HL-60 (cell line): ENCODE results near the gene ZNF2.

Source experiments
- DNase-seq, 2 experiments: peaks; one replicate each; pipeline ENCODE4 v3.0.0-alpha.2; 2010 to 2020; ENCODE audit warnings: low read depth in 1 of 2, low spot score in 1 of 2
- H3K27ac ChIP-seq: fragments of 250-450 bp; sonication (Bioruptor Pico); replicated peaks from 2 replicates; pipeline ENCODE4 v1.5.1; 2020; ENCODE audit warnings: mild to moderate bottlenecking, moderate library complexity
- H3K27me3 ChIP-seq: fragments of 250-450 bp; sonication (Bioruptor Pico); 2 replicates; pipeline ENCODE4 v1.5.1; 2021; ENCODE audit warnings: mild to moderate bottlenecking, moderate library complexity; ENCODE audit not compliant: insufficient read depth, poor library complexity, severe bottlenecking
- H3K4me3 ChIP-seq: replicated peaks from 2 replicates; pipeline ENCODE4 v1.5.1; 2011; ENCODE audit warnings: mild to moderate bottlenecking, control low read depth, low read length; ENCODE audit not compliant: insufficient read depth
- GABPA ChIP-seq: IDR thresholded peaks from 2 replicates; pipeline ENCODE4 v1.6.1; 2012; ENCODE audit warnings: low read depth
- POLR2AphosphoS5 ChIP-seq: IDR thresholded peaks from 2 replicates; pipeline ENCODE4 v1.6.1; 2012; ENCODE audit warnings: low read depth
- REST ChIP-seq: IDR thresholded peaks from 2 replicates; pipeline ENCODE4 v1.6.1; 2012; ENCODE audit warnings: low read depth; ENCODE audit not compliant: insufficient replicate concordance
- SPI1 ChIP-seq: IDR thresholded peaks from 2 replicates; pipeline ENCODE4 v1.6.1; 2012; ENCODE audit warnings: low read depth, mild to moderate bottlenecking, borderline replicate concordance
- TF ChIP-seq, protein P1 (sequence below): IDR thresholded peaks from one replicate; pipeline ENCODE4 v1.5.1; 2011; ENCODE audit warnings: low read length, control low read depth, inconsistent platforms; ENCODE audit not compliant: insufficient read depth

ZNF2 gene

DNA sequence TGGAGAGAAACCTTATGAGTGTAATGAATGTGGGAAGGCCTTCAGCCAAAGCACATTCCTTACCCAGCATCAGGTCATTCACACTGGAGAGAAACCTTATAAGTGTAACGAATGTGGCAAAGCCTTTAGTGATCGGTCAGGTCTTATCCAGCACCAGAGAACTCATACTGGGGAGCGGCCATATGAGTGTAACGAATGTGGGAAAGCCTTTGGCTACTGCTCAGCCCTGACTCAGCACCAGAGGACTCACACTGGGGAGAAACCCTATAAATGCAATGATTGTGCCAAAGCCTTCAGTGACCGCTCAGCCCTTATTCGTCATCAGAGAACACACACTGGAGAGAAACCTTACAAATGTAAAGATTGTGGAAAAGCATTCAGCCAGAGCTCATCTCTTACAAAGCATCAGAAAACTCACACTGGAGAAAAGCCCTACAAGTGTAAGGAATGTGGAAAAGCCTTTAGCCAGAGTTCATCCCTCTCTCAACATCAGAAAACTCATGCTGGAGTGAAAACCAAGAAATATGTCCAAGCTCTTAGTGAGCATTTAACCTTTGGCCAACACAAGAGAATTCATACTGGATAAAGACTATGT lies 49.5 kb downstream of the ZNF2 start:
- Histone ChIP-seq H3K27ac (no peak overlapping the region), H3K4me3 (no peak overlapping the region), H3K27me3 (no peaks in the 10 kb centered on the region)
- TF ChIP-seq GABPA: no peak
- no peak for TF ChIP-seq SPI1
- no peak for TF ChIP-seq POLR2AphosphoS5
- TF ChIP-seq, protein P1, sequence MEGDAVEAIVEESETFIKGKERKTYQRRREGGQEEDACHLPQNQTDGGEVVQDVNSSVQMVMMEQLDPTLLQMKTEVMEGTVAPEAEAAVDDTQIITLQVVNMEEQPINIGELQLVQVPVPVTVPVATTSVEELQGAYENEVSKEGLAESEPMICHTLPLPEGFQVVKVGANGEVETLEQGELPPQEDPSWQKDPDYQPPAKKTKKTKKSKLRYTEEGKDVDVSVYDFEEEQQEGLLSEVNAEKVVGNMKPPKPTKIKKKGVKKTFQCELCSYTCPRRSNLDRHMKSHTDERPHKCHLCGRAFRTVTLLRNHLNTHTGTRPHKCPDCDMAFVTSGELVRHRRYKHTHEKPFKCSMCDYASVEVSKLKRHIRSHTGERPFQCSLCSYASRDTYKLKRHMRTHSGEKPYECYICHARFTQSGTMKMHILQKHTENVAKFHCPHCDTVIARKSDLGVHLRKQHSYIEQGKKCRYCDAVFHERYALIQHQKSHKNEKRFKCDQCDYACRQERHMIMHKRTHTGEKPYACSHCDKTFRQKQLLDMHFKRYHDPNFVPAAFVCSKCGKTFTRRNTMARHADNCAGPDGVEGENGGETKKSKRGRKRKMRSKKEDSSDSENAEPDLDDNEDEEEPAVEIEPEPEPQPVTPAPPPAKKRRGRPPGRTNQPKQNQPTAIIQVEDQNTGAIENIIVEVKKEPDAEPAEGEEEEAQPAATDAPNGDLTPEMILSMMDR: no peak
- no peak for TF ChIP-seq REST
- DNase-seq: no peak

- Histone ChIP-seq H3K4me3 (no peak overlapping the region), H3K27ac (no peak overlapping the region), H3K27me3 (no peaks in the 10 kb centered on the region)
- TF ChIP-seq REST: no peak
- no peak for TF ChIP-seq GABPA
- no peak for TF ChIP-seq POLR2AphosphoS5
- TF ChIP-seq SPI1: no peak
- TF ChIP-seq, protein P1: no peak
- DNase-seq: no peak
Measured at GRCh38 chr2:95220449-95220848, 54.8 kb downstream of the ZNF2 start.

- Histone ChIP-seq H3K27ac (no peak overlapping the region), H3K27me3 (no peaks in the 10 kb centered on the region), H3K4me3 (no peak overlapping the region)
- no peak for TF ChIP-seq SPI1
- no peak for TF ChIP-seq REST
- TF ChIP-seq POLR2AphosphoS5: no peak
- TF ChIP-seq, protein P1: no peak
- no peak for TF ChIP-seq GABPA
- no peak for DNase-seq
Measured at GRCh38 chr2:95225658-95226057, 60.0 kb downstream of the ZNF2 start.
